ENCODE data around the gene RUNX2. TPM values are rescaled to one million over a fixed set of nuclear protein-coding genes. Genes with fewer than 3 reads are reported as not detected.

The RUNX2 gene
- total RNA-seq, 2 experiments from 2014 or later: 0.27 to 0.44 TPM

GRCh38 chr6:45562171-45562570 is 234.0 kb downstream of the RUNX2 start:
- H3K9me3 ChIP-seq (ENCODE audit: low read length): no peaks in the 10 kb centered on the region
- TF ChIP-seq CTCF (conservative IDR thresholded peaks at IDR 0.05; ENCODE audit: low read length) (no peak), EZH2phosphoT487 (IDR thresholded peaks at IDR 0.05; ENCODE audit: borderline replicate concordance, low read depth, low read length) (no peak)
- no peaks in the 10 kb centered on the region for H3K9me2 ChIP-seq (ENCODE audit: insufficient read depth, low read length)
- H3K4me3 ChIP-seq (ENCODE audit: low read depth, low read length, poor library complexity, severe bottlenecking): no peak overlapping the region
- no peaks in the 10 kb centered on the region for H3K4me1 ChIP-seq (ENCODE audit: insufficient read depth, low read length, poor library complexity, severe bottlenecking)
- ChIA-PET POLR2A (no interaction called here), CTCF (ENCODE audit: unreplicated experiment) (no interaction called here)
- intact Hi-C loops (cut with micrococcal nuclease; ENCODE audit: unreplicated experiment): no loop called here
- BruUV-seq (replicated peaks): no TSS peak
- H3K79me2 ChIP-seq (ENCODE audit: insufficient read depth, low read depth, low read length): no peaks in the 10 kb centered on the region
- H3K36me3 ChIP-seq (ENCODE audit: insufficient read depth, low read length): no peaks in the 10 kb centered on the region
- H3K4me2 ChIP-seq (ENCODE audit: low read length): no peak overlapping the region
- H3K27ac ChIP-seq (ENCODE audit: low read depth, low read length, poor library complexity, severe bottlenecking): no peak overlapping the region
- no peak overlapping the region for H2AFZ ChIP-seq (ENCODE audit: low read length)
- H4K20me1 ChIP-seq (ENCODE audit: insufficient read depth, low read length): no peaks in the 10 kb centered on the region
- no peak for DNase-seq (ENCODE audit: low spot score)

GRCh38 chr6:45563041-45563440 is 234.9 kb downstream of the RUNX2 start:
- H4K20me1 ChIP-seq (ENCODE audit: insufficient read depth, low read length): no peaks in the 10 kb centered on the region
- ChIA-PET CTCF (ENCODE audit: unreplicated experiment) (no interaction called here), POLR2A (no interaction called here)
- no peaks in the 10 kb centered on the region for H3K4me1 ChIP-seq (ENCODE audit: insufficient read depth, low read length, poor library complexity, severe bottlenecking)
- TF ChIP-seq EZH2phosphoT487 (IDR thresholded peaks at IDR 0.05; ENCODE audit: borderline replicate concordance, low read depth, low read length) (no peak), CTCF (conservative IDR thresholded peaks at IDR 0.05; ENCODE audit: low read length) (no peak)
- no peaks in the 10 kb centered on the region for H3K9me3 ChIP-seq (ENCODE audit: low read length)
- H3K79me2 ChIP-seq (ENCODE audit: insufficient read depth, low read depth, low read length): no peaks in the 10 kb centered on the region
- H2AFZ ChIP-seq (ENCODE audit: low read length): no peak overlapping the region
- BruUV-seq (replicated peaks): no TSS peak
- H3K36me3 ChIP-seq (ENCODE audit: insufficient read depth, low read length): no peaks in the 10 kb centered on the region
- no peak for DNase-seq (ENCODE audit: low spot score)
- no peaks in the 10 kb centered on the region for H3K9me2 ChIP-seq (ENCODE audit: insufficient read depth, low read length)
- no peak overlapping the region for H3K4me3 ChIP-seq (ENCODE audit: low read depth, low read length, poor library complexity, severe bottlenecking)
- H3K27ac ChIP-seq (ENCODE audit: low read depth, low read length, poor library complexity, severe bottlenecking): no peak overlapping the region
- intact Hi-C loops (cut with micrococcal nuclease; ENCODE audit: unreplicated experiment): no loop called here
- no peak overlapping the region for H3K4me2 ChIP-seq (ENCODE audit: low read length)

GRCh38 chr6:45563844-45564243 is 235.7 kb downstream of the RUNX2 start:
- Histone ChIP-seq H3K36me3 (ENCODE audit: insufficient read depth, low read length) (no peaks in the 10 kb centered on the region), H3K79me2 (ENCODE audit: insufficient read depth, low read depth, low read length) (no peaks in the 10 kb centered on the region), H2AFZ (ENCODE audit: low read length) (no peak overlapping the region), H3K27ac (ENCODE audit: low read depth, low read length, poor library complexity, severe bottlenecking) (no peak overlapping the region), H3K4me2 (ENCODE audit: low read length) (no peak overlapping the region), H3K9me2 (ENCODE audit: insufficient read depth, low read length) (no peaks in the 10 kb centered on the region), H3K9me3 (ENCODE audit: low read length) (no peaks in the 10 kb centered on the region), H3K4me1 (ENCODE audit: insufficient read depth, low read length, poor library complexity, severe bottlenecking) (no peaks in the 10 kb centered on the region), H4K20me1 (ENCODE audit: insufficient read depth, low read length) (no peaks in the 10 kb centered on the region), H3K4me3 (ENCODE audit: low read depth, low read length, poor library complexity, severe bottlenecking) (no peak overlapping the region)
- CTCF ChIA-PET (ENCODE audit: unreplicated experiment): no interaction called here
- no TSS peak for BruUV-seq (replicated peaks)
- DNase-seq (ENCODE audit: low spot score): no peak
- TF ChIP-seq EZH2phosphoT487 (IDR thresholded peaks at IDR 0.05; ENCODE audit: borderline replicate concordance, low read depth, low read length): no peak
- TF ChIP-seq CTCF (conservative IDR thresholded peaks at IDR 0.05; ENCODE audit: low read length): no peak
- POLR2A ChIA-PET: interaction anchor here (1.0 kb wide), 1 partner anchor 9 kb away, joined by 3 read pairs; no protein-coding TSS in a partner anchor
- intact Hi-C loops (cut with micrococcal nuclease; ENCODE audit: unreplicated experiment): no loop called here

Measured in OCI-LY7 (cell line).